HG03442 (cell line): ENCODE measurements around the gene KMT2A.
"Not testable (repeated sequence)": the region's sequence is repeated elsewhere in the genome, so short reads cannot be mapped to it uniquely, and the experiment has no call there.

Experiments used
- ATAC-seq: cut with Tn5 transposase; IDR thresholded peaks from one replicate; pipeline ENCODE4 v1.9.1; 2021; ENCODE audit warnings: mild to moderate bottlenecking, moderate library complexity; ENCODE audit not compliant: unreplicated experiment

The KMT2A gene

DNA sequence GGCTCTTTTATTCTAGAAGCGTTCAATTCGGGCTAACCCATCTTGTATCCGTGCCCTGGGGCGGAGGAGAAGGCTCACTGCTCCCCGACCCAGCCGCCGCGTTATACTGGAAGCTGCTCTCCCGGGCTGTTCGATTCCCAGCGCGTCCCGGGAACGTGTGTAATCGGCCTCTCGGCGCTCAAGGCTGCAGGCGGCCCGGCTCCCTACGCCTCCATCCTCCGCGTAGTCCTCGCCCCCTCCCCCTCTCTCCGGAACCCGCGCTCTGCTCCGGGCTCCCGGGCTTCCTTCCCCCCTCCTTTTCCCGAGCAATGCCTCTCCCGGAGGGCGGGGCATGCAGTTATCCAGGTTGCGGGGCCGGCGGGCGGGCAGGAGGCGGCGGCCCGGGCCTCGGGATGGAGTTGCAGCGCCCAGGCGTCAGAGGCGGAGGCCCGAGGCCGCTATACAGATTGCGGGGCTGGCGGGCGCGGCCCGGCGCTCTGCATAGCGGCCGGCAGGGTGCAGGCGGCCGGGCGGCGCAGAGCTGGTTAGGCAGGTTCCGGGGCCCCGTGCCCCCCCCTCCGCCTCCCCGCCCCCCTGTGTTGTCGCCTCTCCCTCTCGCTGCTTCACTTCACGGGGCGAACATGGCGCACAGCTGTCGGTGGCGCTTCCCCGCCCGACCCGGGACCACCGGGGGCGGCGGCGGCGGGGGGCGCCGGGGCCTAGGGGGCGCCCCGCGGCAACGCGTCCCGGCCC lies at the start of gene KMT2A:
Gene KMT2A (plus strand): TSS at position 600 of the 732 bp plus-strand sequence. CDS start 21 bp downstream, at position 621.
- ATAC-seq, result peak; percentile 60

DNA sequence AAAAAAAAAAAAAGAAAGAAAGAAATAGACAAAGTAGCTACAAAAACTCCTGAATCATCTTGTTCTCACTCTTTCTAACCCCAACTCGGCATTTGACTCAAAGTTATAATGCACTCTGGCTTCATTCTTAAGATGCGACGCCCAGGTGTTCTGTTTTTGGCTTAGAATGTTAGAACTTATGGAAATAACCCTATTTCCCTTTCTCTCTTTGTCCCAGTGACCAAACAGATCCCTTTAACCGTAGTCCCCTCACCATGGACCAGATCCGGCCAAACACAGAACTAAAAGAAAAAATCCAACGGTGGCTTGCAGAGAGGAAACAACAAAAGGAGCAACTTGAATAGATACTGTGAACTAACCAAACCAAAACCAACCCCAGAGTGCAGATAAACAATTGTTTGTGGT lies 40.2 kb upstream of the KMT2A start:
- no peak for ATAC-seq

DNA sequence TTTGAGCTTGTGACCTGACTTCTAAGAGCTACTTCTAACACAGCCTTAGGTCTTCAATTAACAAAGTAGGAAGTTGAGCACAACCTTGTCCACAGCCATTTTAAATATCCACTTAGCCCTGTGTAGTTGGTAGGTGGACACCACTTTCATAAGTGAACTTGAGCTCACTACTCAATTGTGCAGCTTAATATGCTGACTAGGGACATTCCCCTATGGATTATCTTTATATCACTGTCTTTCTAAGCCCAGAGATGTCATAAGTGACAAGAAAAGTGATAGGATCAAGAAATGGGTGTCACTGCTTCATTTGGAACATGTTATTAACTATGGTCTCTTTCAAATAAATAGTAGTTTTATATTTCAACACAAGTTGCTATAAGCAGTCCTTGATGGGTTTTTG lies 38.8 kb upstream of the KMT2A start:
- ATAC-seq, result no peak

DNA sequence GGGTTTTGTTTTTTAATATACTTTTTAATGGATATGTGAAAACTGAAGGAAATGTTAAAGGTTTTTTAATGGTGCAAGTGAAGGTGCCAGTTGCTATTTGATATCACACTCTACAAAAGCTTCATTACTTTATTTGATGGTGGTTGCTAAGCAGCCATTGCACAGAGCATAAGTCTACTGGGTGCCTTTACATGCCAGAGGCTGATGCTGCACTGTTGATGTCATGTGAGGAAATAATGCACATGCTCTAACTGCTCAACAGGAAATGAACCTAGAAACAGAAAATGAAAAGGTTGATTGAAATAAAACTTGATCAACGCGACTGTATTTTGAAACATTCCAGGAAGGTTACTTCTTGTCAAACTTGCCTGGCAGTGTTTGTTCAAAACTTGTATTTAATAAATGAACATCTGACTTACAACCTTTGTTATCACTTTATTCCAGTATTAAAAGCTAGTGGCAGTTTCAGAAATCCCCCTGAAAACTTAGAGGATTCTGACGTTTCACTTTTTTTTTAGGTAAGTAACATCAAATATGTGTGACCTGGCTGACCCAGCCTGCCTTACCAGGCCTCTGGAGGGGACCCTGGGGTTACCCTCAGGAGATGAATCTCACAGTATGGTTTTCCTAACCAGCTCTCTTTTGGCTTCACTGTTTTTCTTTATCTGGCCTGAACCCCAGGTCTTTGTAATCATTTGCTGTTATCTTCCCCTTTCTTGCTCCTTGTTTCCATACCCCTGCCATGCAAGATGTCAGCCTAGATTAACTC lies 37.3 kb upstream of the KMT2A start:
- no peak for ATAC-seq

DNA sequence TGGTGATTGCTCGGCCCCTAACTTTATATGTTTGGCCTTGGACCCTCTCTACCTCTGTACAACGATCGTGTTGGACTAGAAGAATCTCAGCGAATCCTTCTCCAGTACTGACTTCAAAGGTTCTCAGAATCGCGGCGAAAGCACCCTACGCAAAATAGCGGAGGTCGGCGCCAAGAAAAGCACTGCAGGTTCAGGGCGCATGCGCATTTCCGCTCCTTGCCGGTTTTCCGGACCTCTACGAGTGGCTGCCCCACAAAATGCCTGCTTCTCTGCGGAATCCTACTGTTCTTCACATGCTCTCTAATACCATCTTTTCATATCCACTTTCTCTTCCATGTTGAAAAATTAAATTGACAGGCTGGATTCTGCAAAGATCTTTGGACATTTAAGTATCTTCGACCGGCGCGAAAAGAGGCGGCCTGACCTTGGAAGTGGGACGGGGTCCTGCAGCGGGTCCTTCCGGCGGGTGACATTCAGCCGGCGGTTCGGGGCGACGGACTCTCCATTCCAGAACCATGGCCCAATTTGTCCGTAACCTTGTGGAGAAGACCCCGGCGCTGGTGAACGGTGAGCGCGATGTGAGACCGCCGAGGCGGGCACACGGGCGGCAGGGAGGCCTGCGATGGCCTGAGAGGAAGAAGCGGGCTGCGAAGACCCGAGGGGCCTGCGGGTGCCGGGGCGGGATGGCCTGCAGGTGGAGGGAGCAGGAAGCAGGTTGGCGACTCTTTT lies 35.0 kb upstream of the KMT2A start, which contains the start of gene ATP5MG:
Gene ATP5MG (plus strand): TSS at position 456 of the 729 bp plus-strand sequence. CDS start 60 bp downstream, at position 516.
- peak; percentile 56 for ATAC-seq

DNA sequence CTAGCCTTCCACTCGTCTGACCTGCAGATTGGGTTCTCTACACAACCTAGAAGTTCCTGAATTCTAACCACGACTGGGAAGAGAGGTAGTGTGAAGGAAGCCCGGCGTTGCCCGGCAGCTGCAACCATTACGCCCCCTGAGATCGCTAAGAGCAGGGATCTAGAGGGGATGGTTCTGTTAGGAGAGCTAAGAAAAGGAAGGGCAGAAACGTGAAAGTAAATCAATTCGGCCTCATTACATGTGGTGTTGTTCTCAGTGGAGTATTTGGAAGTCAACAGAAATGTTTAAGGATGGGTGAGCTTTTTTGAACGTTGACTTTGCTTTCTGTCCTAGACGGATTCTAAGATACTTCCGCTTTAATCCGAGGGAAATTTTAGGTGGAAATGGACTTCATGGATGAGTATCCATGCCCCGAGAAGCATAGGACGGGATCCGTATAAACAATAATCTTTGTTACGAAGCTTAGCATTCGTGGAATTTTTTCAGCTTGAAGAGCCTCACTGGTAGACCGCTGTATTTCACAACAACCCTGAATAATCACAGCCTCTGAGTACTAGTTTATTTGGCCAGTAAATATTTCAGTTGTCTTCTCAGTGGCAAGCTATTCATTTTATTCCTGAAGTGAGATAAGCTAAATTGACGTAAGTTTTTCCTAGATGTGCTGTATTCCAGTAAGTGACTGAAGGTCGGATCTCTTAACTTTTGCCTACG lies 34.3 kb upstream of the KMT2A start:
- no peak for ATAC-seq

DNA sequence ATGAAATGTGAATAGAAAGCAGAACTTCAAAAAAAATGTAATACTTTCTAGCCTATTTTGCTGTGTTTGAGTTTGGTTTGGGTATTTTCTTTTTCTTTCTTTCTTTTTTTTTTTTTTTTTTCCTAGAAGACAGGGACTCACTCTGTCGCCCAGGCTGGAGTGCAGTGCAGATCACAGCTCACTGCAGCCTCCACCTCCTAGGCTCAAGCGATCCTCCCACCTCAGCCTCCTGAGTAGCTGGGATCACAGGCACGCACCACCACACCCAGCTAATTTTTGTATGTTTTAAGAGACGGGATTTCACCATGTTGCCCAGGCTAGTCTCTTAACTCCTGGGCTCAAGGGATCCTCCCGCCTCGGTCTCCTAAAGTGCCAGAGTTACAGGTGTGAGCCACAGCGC lies 33.7 kb upstream of the KMT2A start:
- not testable (repeated sequence) for ATAC-seq

DNA sequence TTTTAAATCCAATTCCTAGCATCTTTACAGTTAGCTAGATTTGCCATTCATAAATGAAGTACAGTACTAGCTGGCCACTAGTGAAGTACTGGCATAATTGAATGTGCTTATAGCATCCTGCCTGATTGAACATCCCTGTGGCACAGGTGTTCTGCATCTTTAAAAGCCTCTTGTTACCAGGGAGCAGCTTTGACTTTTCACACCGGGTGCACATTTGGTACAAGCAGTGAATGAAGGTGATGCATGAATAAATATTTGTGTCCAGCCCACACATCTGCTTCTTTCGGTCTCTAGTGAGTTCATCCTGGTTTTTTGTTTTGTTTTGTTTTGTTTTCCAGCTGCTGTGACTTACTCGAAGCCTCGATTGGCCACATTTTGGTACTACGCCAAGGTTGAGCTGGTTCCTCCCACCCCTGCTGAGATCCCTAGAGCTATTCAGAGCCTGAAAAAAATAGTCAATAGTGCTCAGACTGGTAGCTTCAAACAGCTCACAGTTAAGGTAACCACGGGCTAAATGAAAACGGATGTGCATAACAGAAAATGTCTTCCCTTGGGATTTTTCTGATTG lies 29.6 kb upstream of the KMT2A start:
- ATAC-seq, result no peak

DNA sequence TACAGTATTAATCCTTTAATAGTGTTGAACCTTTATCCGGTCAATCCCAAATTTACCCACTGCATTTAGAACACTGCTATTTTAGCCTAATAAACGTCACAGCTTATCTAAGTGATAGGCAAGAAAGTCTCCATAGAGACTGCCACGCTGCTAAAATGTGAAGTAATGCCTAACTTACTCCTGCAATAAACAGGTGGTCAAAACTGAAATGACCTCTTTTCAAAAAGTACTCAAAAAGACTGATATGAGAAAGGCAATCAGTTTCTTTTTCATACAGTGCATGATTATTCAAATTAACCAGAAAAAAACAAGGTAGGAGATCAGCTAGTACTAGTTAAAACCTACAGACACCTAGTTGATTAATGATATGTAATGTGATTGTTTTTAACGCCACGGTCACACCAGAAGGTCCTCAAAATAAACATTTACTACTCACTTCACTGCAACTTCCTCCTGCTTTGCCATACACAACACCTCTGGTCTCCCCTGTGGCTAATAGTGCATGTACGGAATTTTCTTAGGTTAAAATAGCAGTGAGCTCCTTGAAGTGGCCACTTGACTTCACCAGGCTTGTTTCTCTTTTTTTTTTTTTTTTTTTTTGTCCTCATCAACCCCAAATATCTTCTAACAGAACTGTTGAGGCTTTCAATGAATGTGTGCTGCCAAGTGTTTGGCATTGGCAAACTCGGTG lies 26.1 kb upstream of the KMT2A start:
- ATAC-seq, result no peak

DNA sequence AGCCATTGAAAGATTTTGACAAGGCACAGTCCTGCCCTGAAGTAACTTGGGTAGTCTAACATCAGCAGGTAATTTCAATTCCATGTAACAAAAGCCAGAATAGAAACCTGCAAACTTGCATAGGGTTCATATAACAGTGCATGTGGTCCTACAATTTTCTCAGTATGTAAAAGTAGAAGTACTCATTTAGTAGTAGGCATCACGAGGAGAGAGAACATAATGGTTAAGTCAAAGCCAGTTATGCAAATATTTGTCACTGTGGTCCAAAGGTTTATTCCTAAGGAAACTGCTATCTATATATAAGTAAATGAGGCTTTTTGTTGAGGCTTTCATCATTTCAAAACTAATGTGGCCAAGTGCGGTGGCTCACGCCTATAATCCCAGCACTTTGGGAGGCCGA lies 24.8 kb upstream of the KMT2A start:
- no peak for ATAC-seq

DNA sequence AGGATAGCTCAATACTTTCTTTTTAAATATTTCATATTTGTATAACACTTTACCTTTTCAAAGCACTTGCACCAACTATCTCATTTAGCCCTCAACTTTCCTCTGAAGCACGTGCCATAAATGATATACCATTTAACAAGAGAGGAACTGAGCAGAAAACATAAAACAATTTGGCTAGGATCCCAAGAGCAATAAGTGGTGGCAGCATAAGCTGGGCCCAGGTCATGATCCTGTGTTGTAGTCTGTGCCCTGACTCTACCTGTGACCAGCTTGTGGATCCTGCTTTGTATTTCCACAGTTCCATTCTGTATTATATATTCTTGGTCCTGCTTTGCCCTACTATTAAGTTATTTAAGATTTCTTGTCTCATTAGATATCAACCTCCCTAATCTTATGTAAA lies 23.4 kb upstream of the KMT2A start:
- ATAC-seq, result no peak

DNA sequence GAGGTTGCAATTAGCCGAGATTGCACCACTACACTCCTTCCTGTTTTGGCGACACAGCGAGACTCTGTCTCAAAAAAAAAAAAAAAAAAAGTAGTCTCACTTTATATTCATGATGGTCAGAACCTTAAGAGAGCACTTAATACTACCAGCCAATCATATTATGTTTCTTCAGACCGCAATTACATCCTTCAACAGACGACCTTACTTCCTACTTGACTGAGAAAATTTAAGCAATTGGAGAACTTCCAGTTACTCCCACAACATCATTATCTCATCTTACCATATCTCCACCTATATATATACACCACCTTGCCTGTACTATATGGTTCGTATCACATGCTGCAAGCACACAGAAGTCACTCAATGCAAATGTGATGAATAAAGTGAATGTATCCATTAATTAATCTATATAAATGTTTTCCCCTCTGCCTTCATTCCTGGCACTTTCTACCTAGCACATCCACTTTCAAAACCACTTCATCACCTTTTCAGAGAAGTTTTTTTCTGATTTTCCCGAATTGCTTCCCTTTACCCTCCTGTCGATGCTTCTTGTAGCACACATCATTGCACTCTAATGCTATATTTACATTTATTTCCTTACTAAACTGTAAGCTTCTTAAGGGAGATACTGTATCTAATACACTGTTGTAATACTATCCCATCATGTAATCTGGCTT lies 21.1 kb upstream of the KMT2A start:
- no peak for ATAC-seq

DNA sequence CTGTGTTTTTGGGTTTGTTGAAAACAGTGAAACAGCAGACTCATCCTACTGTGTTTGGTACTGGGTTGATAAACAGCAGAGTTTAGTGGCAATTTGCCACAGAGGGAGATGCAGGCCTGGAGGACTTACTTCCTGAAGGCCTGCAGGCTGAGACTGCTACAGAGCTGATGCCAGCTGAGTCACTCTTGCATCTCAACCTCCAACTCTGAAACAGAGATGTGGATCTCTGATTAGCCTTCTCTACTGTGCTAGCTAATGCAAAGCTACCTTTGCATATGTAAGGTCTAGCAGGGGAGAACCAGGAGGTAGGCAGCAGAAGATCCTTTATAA lies 20.6 kb upstream of the KMT2A start:
- ATAC-seq, result no peak

DNA sequence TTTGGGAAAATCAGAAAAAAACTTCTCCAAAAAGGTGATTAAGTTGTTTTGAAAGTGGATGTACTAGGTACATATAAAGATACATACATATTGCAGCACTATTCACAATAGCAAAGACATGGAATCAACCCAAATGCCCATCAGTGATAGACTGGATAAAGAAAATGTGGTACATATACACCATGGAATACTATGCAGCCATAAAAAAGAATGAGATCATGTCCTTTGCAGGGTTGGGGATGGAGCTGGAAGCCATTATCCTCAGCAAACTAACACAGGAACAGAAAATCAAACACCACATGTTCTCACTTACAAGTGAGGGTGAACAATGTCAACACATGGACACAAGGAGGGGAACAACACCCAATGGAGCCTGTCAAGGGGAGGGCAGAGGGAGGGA lies 19.4 kb upstream of the KMT2A start:
- not testable (repeated sequence) for ATAC-seq

DNA sequence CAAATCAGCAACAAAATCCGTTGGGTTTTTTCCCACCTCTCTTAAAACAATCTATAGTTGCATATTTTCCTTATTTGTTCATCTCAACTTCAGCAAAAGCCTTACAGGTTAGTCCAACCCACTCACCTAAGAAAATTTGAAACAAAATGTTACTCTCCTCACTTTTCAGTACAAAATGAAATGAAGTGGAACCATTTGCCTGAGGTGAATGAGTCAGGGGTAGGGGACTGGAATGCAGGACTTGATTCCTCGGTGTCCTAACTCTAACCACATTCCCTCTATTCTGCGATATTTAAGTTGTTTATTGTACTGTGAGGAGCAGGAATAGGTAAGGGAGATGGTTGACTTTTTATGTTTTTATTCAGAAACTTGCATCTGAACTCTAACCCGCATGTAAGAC lies 18.5 kb upstream of the KMT2A start:
- no peak for ATAC-seq

DNA sequence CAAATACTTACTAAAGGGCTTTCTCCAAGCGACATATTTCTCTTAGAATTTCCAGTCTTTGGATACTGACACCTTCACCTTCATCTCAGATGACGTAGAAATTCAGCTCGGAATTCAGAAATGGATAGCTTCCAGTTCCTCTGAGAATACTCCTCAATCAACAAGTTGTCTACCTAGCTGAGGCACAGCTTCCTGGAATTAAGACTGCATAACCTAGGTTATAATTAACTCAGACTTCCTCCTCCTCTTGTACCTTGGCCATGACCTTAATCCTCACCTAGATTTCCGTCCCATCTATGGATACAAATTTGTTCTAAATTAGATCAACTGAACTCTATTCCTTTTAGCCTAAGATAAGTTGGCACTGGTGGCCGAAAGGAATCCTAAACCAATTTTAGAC lies 17.5 kb upstream of the KMT2A start:
- no peak for ATAC-seq

DNA sequence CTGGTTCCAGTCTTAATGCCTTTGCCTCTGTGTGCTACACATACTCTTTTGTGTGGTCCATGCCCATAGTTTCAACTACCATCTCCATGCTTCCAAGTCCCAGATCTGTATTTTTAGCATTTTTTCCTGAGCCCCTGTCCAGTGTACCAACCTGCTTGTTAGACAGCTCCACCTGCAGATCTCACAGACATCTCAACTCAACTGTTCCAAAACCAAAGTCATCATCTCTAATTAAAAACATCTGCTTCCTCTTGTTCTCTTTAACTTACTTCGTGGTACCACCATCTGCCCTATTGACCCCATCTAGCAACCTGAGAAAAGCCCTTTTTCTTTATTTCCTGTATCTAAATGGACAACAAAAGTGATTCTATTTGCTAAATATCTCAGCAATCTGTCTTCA lies 8.6 kb upstream of the KMT2A start:
- ATAC-seq, result no peak

DNA sequence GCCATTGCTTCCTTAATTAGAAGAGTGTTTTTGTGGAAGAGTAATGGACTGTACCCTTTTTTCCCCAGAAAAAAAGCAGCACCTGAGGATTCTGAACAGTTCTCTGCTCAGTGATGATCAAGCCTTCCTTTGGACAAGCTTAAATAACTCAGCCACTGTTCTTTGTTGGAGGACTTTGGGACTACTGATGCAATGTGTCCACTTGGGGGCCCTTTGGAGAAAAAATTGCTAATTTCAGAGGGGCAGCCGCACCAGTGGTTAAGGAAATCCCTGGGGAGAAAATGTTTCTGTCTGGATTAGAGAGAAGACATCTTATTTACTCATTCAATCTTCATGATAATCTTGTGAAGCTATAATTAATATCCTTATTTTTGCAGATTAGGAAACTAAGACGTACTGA lies 5.3 kb upstream of the KMT2A start:
- ATAC-seq, result no peak

DNA sequence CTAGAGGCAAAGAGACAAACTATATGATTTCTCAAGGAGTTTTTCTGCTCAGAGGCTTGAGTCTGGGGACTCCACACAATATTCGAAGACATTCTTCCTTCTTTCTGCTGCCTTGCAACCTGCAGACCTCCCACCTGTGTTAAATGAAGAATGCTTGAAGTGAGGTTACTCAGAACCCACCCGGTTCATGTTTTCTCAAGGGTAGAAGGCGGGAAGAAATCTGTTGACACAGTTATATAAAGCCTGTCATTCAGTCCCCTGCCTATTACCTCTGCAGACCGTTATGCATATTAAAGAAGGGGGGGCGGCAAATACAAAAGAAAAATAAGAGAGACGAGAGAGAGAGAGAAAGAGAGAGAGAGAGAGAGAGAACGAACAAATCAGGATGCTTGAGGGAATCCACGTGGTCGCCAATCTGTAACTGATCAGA lies 2.2 kb upstream of the KMT2A start:
- no peak for ATAC-seq
